RPMI7951 (cell line): ENCODE results near the gene LUC7L. TPM values are rescaled to one million over a fixed set of nuclear protein-coding genes. Genes with fewer than 3 reads are reported as not detected.
"Not testable (repeated sequence)": the region's sequence is repeated elsewhere in the genome, so short reads cannot be mapped to it uniquely, and the experiment has no call there.

ENCODE experiments used
- DNase-seq: peaks from one replicate; pipeline ENCODE4 v3.0.0-alpha.2; 2012; ENCODE audit warnings: low read depth
- total RNA-seq: library from RNA; depleted of rRNA; stranded (reverse); fragments of >200 nt; shearing (Covaris generic); gene quantifications from 2 replicates; pipeline ENCODE4 v1.2.3, GENCODE V29; 2014

LUC7L gene
- total RNA-seq, 1 experiment from 2014 or later, result 16.8 TPM

GRCh38 chr16:263944-264343 lies 34.7 kb upstream of the LUC7L start:
- no peak for DNase-seq

- no peak for DNase-seq
These were observed 34.0 kb upstream of the LUC7L start for GRCh38 chr16:263182-263774.

- no peak for DNase-seq
These were observed 33.0 kb upstream of the LUC7L start for GRCh38 chr16:262121-262745.

GRCh38 chr16:261031-261691 lies 31.9 kb upstream of the LUC7L start:
- no peak for DNase-seq

- DNase-seq, result no peak
These were observed 31.1 kb upstream of the LUC7L start for GRCh38 chr16:260326-260725.

GRCh38 chr16:259814-260253 lies 30.6 kb upstream of the LUC7L start:
- no peak for DNase-seq

- DNase-seq, result no peak
These were observed 30.0 kb upstream of the LUC7L start for GRCh38 chr16:259226-259625.

GRCh38 chr16:258091-258490 lies 28.8 kb upstream of the LUC7L start:
- not testable (repeated sequence) for DNase-seq

- DNase-seq, result no peak
These were observed 25.9 kb upstream of the LUC7L start for GRCh38 chr16:255183-255582.

GRCh38 chr16:254461-254860 lies 25.2 kb upstream of the LUC7L start:
- DNase-seq, result no peak

GRCh38 chr16:253833-254232 lies 24.6 kb upstream of the LUC7L start:
- no peak for DNase-seq

- no peak for DNase-seq
These were observed 23.4 kb upstream of the LUC7L start for GRCh38 chr16:252366-253337.

- DNase-seq, result no peak
These were observed 20.2 kb upstream of the LUC7L start for GRCh38 chr16:249431-249830.

GRCh38 chr16:247027-247426 lies 17.8 kb upstream of the LUC7L start:
- DNase-seq, result no peak

- no peak for DNase-seq
These were observed 15.9 kb upstream of the LUC7L start for GRCh38 chr16:245105-245504.

- DNase-seq, result no peak
These were observed 14.1 kb upstream of the LUC7L start for GRCh38 chr16:243348-243747.

- no peak for DNase-seq
These were observed 13.0 kb upstream of the LUC7L start for GRCh38 chr16:242281-242680.

GRCh38 chr16:240559-240958 lies 11.3 kb upstream of the LUC7L start:
- DNase-seq, result no peak

GRCh38 chr16:239948-240277 lies 10.7 kb upstream of the LUC7L start:
- no peak for DNase-seq

GRCh38 chr16:234468-235305 lies 5.4 kb upstream of the LUC7L start, which contains the start of gene FAM234A:
Gene FAM234A (plus strand): TSS chr16:234821. CDS start chr16:254414, 19,593 bp downstream.
- DNase-seq, result peak; percentile 86

GRCh38 chr16:230949-231348 lies 1.7 kb upstream of the LUC7L start:
- DNase-seq, result no peak
